HG03439 (cell line): ENCODE data around the gene KCNH6.

Experiments used
- ATAC-seq: cut with Tn5 transposase; IDR thresholded peaks from one replicate; pipeline ENCODE4 v1.9.1; 2021; ENCODE audit warnings: mild to moderate bottlenecking, moderate library complexity; ENCODE audit not compliant: unreplicated experiment

The KCNH6 gene

GRCh38 chr17:63549946-63550816 lies 27.0 kb downstream of the KCNH6 start, which contains the start of gene DCAF7:
Gene DCAF7, plus strand, starts transcription at chr17:63550477. Its CDS starts 201 bp downstream, at chr17:63550678.
- peak; percentile 94 for ATAC-seq

GRCh38 chr17:63550817-63551639 lies 27.9 kb downstream of the KCNH6 start:
- ATAC-seq: no peak

- ATAC-seq: no peak
These were observed 29.1 kb downstream of the KCNH6 start for GRCh38 chr17:63552211-63552610.

GRCh38 chr17:63555500-63556156 lies 32.5 kb downstream of the KCNH6 start:
- no peak for ATAC-seq

- no peak for ATAC-seq
These were observed 34.3 kb downstream of the KCNH6 start for GRCh38 chr17:63557416-63557815.

GRCh38 chr17:63558441-63558840 lies 35.3 kb downstream of the KCNH6 start:
- ATAC-seq: no peak

GRCh38 chr17:63561819-63562218 lies 38.7 kb downstream of the KCNH6 start:
- no peak for ATAC-seq

- ATAC-seq: no peak
These were observed 40.2 kb downstream of the KCNH6 start for GRCh38 chr17:63563339-63563738.

- no peak for ATAC-seq
These were observed 41.4 kb downstream of the KCNH6 start for GRCh38 chr17:63564562-63564961.

- ATAC-seq: no peak
These were observed 44.1 kb downstream of the KCNH6 start for GRCh38 chr17:63567229-63567628.

- no peak for ATAC-seq
These were observed 45.4 kb downstream of the KCNH6 start for GRCh38 chr17:63568563-63568962.

- no peak for ATAC-seq
These were observed 48.6 kb downstream of the KCNH6 start for GRCh38 chr17:63571632-63572310.

GRCh38 chr17:63573634-63574033 lies 50.5 kb downstream of the KCNH6 start:
- ATAC-seq: no peak

GRCh38 chr17:63578027-63578768 lies 55.0 kb downstream of the KCNH6 start:
- ATAC-seq: no peak

GRCh38 chr17:63578769-63579111 lies 55.6 kb downstream of the KCNH6 start:
- no peak for ATAC-seq

- ATAC-seq: no peak
These were observed 56.5 kb downstream of the KCNH6 start for GRCh38 chr17:63579633-63580032.

- ATAC-seq: no peak
These were observed 64.6 kb downstream of the KCNH6 start for GRCh38 chr17:63587770-63588169.

- no peak for ATAC-seq
These were observed 65.6 kb downstream of the KCNH6 start for GRCh38 chr17:63588797-63589196.

GRCh38 chr17:63589646-63590045 lies 66.5 kb downstream of the KCNH6 start:
- no peak for ATAC-seq

GRCh38 chr17:63592797-63593196 lies 69.6 kb downstream of the KCNH6 start:
- ATAC-seq: no peak
